Liver (tissue), 9 donors: Measurements from ENCODE around the gene GSK3A. TPM values are rescaled to one million over a fixed set of nuclear protein-coding genes. Genes with fewer than 3 reads are reported as not detected.

Experiments used
- DNase-seq: peaks from one replicate; pipeline ENCODE4 v3.0.0-alpha.2; 2017; ENCODE audit warnings: low spot score
- H3K27ac ChIP-seq, 2 donors: one replicate each; pipeline ENCODE4 v1.7.0; 2013; ENCODE audit warnings: inconsistent platforms in 2 of 2, low read length in 2 of 2, control low read depth in 1 of 2, low read depth in 1 of 2, mild to moderate bottlenecking in 1 of 2
- H3K27me3 ChIP-seq, 4 donors: one replicate each; pipeline versions ENCODE4 v1.6.1 to v1.7.0; 2013; ENCODE audit warnings: low read length in 3 of 4, inconsistent platforms in 1 of 4, mild to moderate bottlenecking in 1 of 4, moderate library complexity in 1 of 4; ENCODE audit not compliant: control insufficient read depth in 4 of 4, insufficient read depth in 4 of 4
- H3K36me3 ChIP-seq, 4 donors: one replicate each; pipeline versions ENCODE4 v1.6.1 to v1.7.0; 2013; ENCODE audit warnings: low read length in 3 of 4, mild to moderate bottlenecking in 3 of 4, low read depth in 1 of 4, moderate library complexity in 1 of 4; ENCODE audit not compliant: control insufficient read depth in 4 of 4, insufficient read depth in 3 of 4
- H3K4me1 ChIP-seq, 4 donors: one replicate each; pipeline versions ENCODE4 v1.6.1 to v1.7.0; 2013; ENCODE audit warnings: low read length in 3 of 4, mild to moderate bottlenecking in 3 of 4, moderate library complexity in 1 of 4; ENCODE audit not compliant: control insufficient read depth in 4 of 4, insufficient read depth in 4 of 4
- H3K4me3 ChIP-seq, 3 donors: one replicate each; pipeline versions ENCODE4 v1.6.1 to v1.7.0; 2013; ENCODE audit warnings: low read length in 3 of 3, control low read depth in 1 of 3, low read depth in 1 of 3, mild to moderate bottlenecking in 1 of 3
- H3K9ac ChIP-seq, 2 donors: one replicate each; pipeline ENCODE4 v1.7.0; 2013; ENCODE audit warnings: low read length in 2 of 2, mild to moderate bottlenecking in 2 of 2, moderate library complexity in 2 of 2, control low read depth in 1 of 2, low read depth in 1 of 2
- H3K9me3 ChIP-seq, 4 donors: one replicate each; pipeline versions ENCODE4 v1.6.1 to v1.7.0; 2013; ENCODE audit warnings: low read length in 3 of 4; ENCODE audit not compliant: control insufficient read depth in 4 of 4
- EGR1 ChIP-seq, 2 donors: IDR thresholded peaks; 2 replicates each; pipeline ENCODE4 v1.6.1; 2016 to 2018; ENCODE audit warnings: antibody characterized with exemption in 2 of 2, low read depth in 2 of 2
- FOXA1 ChIP-seq: IDR thresholded peaks from 2 replicates; pipeline ENCODE4 v1.6.1; 2016; ENCODE audit warnings: antibody characterized with exemption
- GABPA ChIP-seq, 2 donors: IDR thresholded peaks in 1 of 2; conservative IDR thresholded peaks in 1 of 2; 2 replicates each; pipeline ENCODE4 v1.6.1; 2016; ENCODE audit warnings: antibody characterized with exemption in 2 of 2, mild to moderate bottlenecking in 1 of 2, moderate library complexity in 1 of 2
- HNF4A ChIP-seq, 2 donors: conservative IDR thresholded peaks; 2 replicates each; pipeline ENCODE4 v1.6.1; 2016; ENCODE audit warnings: antibody characterized with exemption in 2 of 2, mild to moderate bottlenecking in 2 of 2
- HNF4G ChIP-seq: IDR thresholded peaks from 2 replicates; pipeline ENCODE4 v1.6.1; 2016; ENCODE audit warnings: antibody characterized with exemption
- NR2F2 ChIP-seq: IDR thresholded peaks from 2 replicates; pipeline ENCODE4 v1.6.1; 2016; ENCODE audit warnings: antibody characterized with exemption
- RAD21 ChIP-seq, 2 donors: IDR thresholded peaks; 2 replicates each; pipeline ENCODE4 v1.6.1; 2016; ENCODE audit warnings: antibody characterized with exemption in 2 of 2, mild to moderate bottlenecking in 2 of 2
- RXRA ChIP-seq, 2 donors: IDR thresholded peaks; 2 replicates each; pipeline ENCODE4 v1.6.1; 2017 to 2018; ENCODE audit warnings: antibody characterized with exemption in 2 of 2, mild to moderate bottlenecking in 1 of 2
- SP1 ChIP-seq: IDR thresholded peaks from 2 replicates; pipeline ENCODE4 v1.6.1; 2018; ENCODE audit warnings: antibody characterized with exemption, mild to moderate bottlenecking
- TAF1 ChIP-seq: conservative IDR thresholded peaks from 2 replicates; pipeline ENCODE4 v1.6.1; 2016; ENCODE audit warnings: antibody characterized with exemption, mild to moderate bottlenecking
- YY1 ChIP-seq: IDR thresholded peaks from 2 replicates; pipeline ENCODE4 v1.6.1; 2016; ENCODE audit warnings: antibody characterized with exemption, mild to moderate bottlenecking
- WGBS: extraction: QIAGEN DNeasy Blood & Tissue Kit; methylation state at CpG from one replicate; pipeline ENCODE4 v1.1.7; 2013; 5-methylcytosine and 5-hydroxymethylcytosine counted together
- polyA plus RNA-seq, 2 donors: library from polyadenylated mRNA; stranded (reverse) in 1 of 2; unstranded in 1 of 2; fragments of 200-250 nt in 1 of 2; fragments of >200 nt in 1 of 2; fragmentation: Nextera tagmentation in 1 of 2; extraction: Ambion mirVana in 1 of 2; gene quantifications; one replicate each; pipeline versions ENCODE4 v1.2.1 to v1.2.3, GENCODE V29; 2013 to 2015
- total RNA-seq, 2 donors: library from RNA; depleted of rRNA; stranded (reverse); fragments of >200 nt; gene quantifications; one replicate each; pipeline ENCODE4 v1.2.3, GENCODE V29; 2014
- TF ChIP-seq, protein P1 (sequence below): IDR thresholded peaks from 2 replicates; pipeline ENCODE4 v1.6.1; 2016; ENCODE audit warnings: antibody characterized with exemption, mild to moderate bottlenecking
- TF ChIP-seq, protein P2 (sequence below): fragments of 150-350 bp; IDR thresholded peaks from 2 replicates; pipeline ENCODE4 v1.5.1; 2017; ENCODE audit warnings: improper control_type of control experiment, low read depth, low read length; ENCODE audit not compliant: missing input control
- TF ChIP-seq, protein P3 (sequence below): IDR thresholded peaks from 2 replicates; pipeline ENCODE4 v1.6.1; 2016; ENCODE audit warnings: antibody characterized with exemption
- TF ChIP-seq, protein P4 (sequence below): IDR thresholded peaks from 2 replicates; pipeline ENCODE4 v1.6.1; 2016; ENCODE audit warnings: antibody characterized with exemption
- TF ChIP-seq, protein P5 (sequence below): IDR thresholded peaks from 2 replicates; pipeline ENCODE4 v1.6.1; 2016; ENCODE audit warnings: antibody characterized with exemption
- donor health status: healthy.
- donor health status: healthy.
- donor health status: healthy.
- donor health status: healthy.
- donor health status: healthy.

GSK3A gene
- total and polyA plus RNA-seq, 4 donors: 5.9 to 23.1 (median 13.0) TPM

DNA sequence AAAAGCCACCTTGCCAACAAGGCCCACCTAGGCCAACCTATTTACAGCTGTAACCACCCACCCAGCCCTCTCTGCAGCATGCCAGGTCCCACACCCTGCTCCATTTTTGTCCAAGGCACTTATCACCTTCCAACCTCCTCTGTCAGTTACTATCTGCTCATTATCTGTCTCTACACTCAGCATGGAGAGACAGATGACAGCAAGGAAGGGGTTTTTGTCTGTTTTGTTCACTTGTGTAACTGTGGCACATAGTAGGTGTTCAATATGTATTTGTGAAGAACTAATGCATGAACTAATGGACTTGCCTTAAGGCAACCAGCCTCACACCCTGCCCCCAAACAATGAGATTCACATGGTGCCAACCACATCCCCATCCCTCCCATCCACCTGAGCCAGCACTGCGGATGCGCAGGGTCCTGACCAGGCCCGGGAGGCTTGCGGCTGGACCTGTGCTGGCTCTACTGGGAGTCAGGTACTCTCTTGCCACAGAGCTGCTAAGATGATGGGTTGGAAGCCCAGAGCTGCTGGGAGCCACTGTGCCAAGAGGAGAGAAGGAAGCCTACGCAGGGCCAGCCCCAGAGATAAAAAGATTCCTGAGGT is 42.2 kb downstream of the GSK3A start:
- Histone ChIP-seq H3K27me3 (no peaks in the 10 kb centered on the region), H3K4me3 (no peak overlapping the region), H3K36me3 (peaks cover 12 to 50% (median 39%) of the 10 kb centered on the region in 4 donors), H3K9me3 (no peaks in the 10 kb centered on the region), H3K27ac (peak overlapping the region; percentile 66), H3K4me1 (peaks cover 0 to 10% (median 0%) of the 10 kb centered on the region in 4 donors), H3K9ac (no peak overlapping the region)
- TF ChIP-seq RXRA (IDR thresholded peaks at IDR 0.05) (no peak), HNF4A (conservative IDR thresholded peaks at IDR 0.05) (no peak), HNF4G (no peak), GABPA (IDR thresholded peaks at IDR 0.05 in 1 of 2, conservative IDR thresholded peaks at IDR 0.05 in 1 of 2) (no peak), FOXA1 (no peak), SP1 (no peak), TAF1 (no peak), NR2F2 (no peak), RAD21 (IDR thresholded peaks at IDR 0.05) (no peak), EGR1 (IDR thresholded peaks at IDR 0.05; ENCODE audit: low read depth in 2 of 2) (no peak), YY1 (no peak)
- TF ChIP-seq, protein P1, sequence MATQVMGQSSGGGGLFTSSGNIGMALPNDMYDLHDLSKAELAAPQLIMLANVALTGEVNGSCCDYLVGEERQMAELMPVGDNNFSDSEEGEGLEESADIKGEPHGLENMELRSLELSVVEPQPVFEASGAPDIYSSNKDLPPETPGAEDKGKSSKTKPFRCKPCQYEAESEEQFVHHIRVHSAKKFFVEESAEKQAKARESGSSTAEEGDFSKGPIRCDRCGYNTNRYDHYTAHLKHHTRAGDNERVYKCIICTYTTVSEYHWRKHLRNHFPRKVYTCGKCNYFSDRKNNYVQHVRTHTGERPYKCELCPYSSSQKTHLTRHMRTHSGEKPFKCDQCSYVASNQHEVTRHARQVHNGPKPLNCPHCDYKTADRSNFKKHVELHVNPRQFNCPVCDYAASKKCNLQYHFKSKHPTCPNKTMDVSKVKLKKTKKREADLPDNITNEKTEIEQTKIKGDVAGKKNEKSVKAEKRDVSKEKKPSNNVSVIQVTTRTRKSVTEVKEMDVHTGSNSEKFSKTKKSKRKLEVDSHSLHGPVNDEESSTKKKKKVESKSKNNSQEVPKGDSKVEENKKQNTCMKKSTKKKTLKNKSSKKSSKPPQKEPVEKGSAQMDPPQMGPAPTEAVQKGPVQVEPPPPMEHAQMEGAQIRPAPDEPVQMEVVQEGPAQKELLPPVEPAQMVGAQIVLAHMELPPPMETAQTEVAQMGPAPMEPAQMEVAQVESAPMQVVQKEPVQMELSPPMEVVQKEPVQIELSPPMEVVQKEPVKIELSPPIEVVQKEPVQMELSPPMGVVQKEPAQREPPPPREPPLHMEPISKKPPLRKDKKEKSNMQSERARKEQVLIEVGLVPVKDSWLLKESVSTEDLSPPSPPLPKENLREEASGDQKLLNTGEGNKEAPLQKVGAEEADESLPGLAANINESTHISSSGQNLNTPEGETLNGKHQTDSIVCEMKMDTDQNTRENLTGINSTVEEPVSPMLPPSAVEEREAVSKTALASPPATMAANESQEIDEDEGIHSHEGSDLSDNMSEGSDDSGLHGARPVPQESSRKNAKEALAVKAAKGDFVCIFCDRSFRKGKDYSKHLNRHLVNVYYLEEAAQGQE: no peak
- TF ChIP-seq, protein P2, sequence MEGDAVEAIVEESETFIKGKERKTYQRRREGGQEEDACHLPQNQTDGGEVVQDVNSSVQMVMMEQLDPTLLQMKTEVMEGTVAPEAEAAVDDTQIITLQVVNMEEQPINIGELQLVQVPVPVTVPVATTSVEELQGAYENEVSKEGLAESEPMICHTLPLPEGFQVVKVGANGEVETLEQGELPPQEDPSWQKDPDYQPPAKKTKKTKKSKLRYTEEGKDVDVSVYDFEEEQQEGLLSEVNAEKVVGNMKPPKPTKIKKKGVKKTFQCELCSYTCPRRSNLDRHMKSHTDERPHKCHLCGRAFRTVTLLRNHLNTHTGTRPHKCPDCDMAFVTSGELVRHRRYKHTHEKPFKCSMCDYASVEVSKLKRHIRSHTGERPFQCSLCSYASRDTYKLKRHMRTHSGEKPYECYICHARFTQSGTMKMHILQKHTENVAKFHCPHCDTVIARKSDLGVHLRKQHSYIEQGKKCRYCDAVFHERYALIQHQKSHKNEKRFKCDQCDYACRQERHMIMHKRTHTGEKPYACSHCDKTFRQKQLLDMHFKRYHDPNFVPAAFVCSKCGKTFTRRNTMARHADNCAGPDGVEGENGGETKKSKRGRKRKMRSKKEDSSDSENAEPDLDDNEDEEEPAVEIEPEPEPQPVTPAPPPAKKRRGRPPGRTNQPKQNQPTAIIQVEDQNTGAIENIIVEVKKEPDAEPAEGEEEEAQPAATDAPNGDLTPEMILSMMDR: no peak
- TF ChIP-seq, protein P3, sequence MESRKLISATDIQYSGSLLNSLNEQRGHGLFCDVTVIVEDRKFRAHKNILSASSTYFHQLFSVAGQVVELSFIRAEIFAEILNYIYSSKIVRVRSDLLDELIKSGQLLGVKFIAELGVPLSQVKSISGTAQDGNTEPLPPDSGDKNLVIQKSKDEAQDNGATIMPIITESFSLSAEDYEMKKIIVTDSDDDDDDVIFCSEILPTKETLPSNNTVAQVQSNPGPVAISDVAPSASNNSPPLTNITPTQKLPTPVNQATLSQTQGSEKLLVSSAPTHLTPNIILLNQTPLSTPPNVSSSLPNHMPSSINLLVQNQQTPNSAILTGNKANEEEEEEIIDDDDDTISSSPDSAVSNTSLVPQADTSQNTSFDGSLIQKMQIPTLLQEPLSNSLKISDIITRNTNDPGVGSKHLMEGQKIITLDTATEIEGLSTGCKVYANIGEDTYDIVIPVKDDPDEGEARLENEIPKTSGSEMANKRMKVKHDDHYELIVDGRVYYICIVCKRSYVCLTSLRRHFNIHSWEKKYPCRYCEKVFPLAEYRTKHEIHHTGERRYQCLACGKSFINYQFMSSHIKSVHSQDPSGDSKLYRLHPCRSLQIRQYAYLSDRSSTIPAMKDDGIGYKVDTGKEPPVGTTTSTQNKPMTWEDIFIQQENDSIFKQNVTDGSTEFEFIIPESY: no peak
- TF ChIP-seq, protein P4, sequence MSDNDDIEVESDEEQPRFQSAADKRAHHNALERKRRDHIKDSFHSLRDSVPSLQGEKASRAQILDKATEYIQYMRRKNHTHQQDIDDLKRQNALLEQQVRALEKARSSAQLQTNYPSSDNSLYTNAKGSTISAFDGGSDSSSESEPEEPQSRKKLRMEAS: no peak
- TF ChIP-seq, protein P5, sequence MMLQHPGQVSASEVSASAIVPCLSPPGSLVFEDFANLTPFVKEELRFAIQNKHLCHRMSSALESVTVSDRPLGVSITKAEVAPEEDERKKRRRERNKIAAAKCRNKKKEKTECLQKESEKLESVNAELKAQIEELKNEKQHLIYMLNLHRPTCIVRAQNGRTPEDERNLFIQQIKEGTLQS: no peak
- WGBS: 93% methylated on average over 5 of the region's 5 CpGs
- no peak for DNase-seq
